ENCODE results near the gene NUP62. TPM values are rescaled to one million over a fixed set of nuclear protein-coding genes. Genes with fewer than 3 reads are reported as not detected.
A peak's percentile ranks its signal among the peaks of the same experiment; 100 is the strongest.

The NUP62 gene
- total and polyA plus RNA-seq, 4 donors: 16.2 to 45.9 (median 38.0) TPM

- Histone ChIP-seq H3K36me3 (ENCODE audit: control insufficient read depth in 4 of 4, insufficient read depth in 4 of 4, low read length in 4 of 4) (peaks cover 10 to 47% (median 38%) of the 10 kb centered on the region in 4 donors), H3K4me1 (ENCODE audit: control insufficient read depth in 5 of 5, insufficient read depth in 5 of 5, low read length in 5 of 5) (peaks cover 0 to 3% (median 0%) of the 10 kb centered on the region in 5 donors), H3K4me3 (no peak overlapping the region), H3K9me3 (ENCODE audit: control insufficient read depth in 4 of 4, insufficient read depth in 3 of 4, low read length in 3 of 4) (no peaks in the 10 kb centered on the region), H3K9ac (ENCODE audit: insufficient read depth in 1 of 2, low read length in 2 of 2) (no peak overlapping the region), H3K27me3 (ENCODE audit: control insufficient read depth in 3 of 3, insufficient read depth in 3 of 3, low read length in 2 of 3) (no peaks in the 10 kb centered on the region), H3K27ac (ENCODE audit: low read depth in 1 of 2, low read length in 1 of 2) (peak overlapping the region in 1 of 2 donors; percentile 2)
- TF ChIP-seq CTCF (IDR thresholded peaks at IDR 0.05; ENCODE audit: control extremely low read depth, extremely low read depth): no peak
- DNase-seq (peak in 1 of 3 donors; percentile 18), ATAC-seq (ENCODE audit: insufficient read depth, low FRiP score) (peak; percentile 31)
- WGBS, 2 donors: 56 to 57% methylated on average over 9 of the region's 9 CpGs
These were observed 17.7 kb downstream of the NUP62 start for GRCh38 chr19:49911381-49912145.

- Histone ChIP-seq H3K9ac (ENCODE audit: insufficient read depth in 1 of 2, low read length in 2 of 2) (no peak overlapping the region), H3K4me1 (ENCODE audit: control insufficient read depth in 5 of 5, insufficient read depth in 5 of 5, low read length in 5 of 5) (peaks cover 0 to 3% (median 0%) of the 10 kb centered on the region in 5 donors), H3K4me3 (no peak overlapping the region), H3K9me3 (ENCODE audit: control insufficient read depth in 4 of 4, insufficient read depth in 3 of 4, low read length in 3 of 4) (no peaks in the 10 kb centered on the region), H3K27ac (ENCODE audit: low read depth in 1 of 2, low read length in 1 of 2) (no peak overlapping the region), H3K27me3 (ENCODE audit: control insufficient read depth in 3 of 3, insufficient read depth in 3 of 3, low read length in 2 of 3) (no peaks in the 10 kb centered on the region), H3K36me3 (ENCODE audit: control insufficient read depth in 4 of 4, insufficient read depth in 4 of 4, low read length in 4 of 4) (peaks cover 7 to 44% (median 33%) of the 10 kb centered on the region in 4 donors)
- DNase-seq: no peak
- 97% methylated on average over 5 of the region's 5 CpGs for WGBS, 2 donors
- no peak for ATAC-seq (ENCODE audit: insufficient read depth, low FRiP score)
- TF ChIP-seq CTCF (IDR thresholded peaks at IDR 0.05; ENCODE audit: control extremely low read depth, extremely low read depth): no peak
These were observed 19.1 kb downstream of the NUP62 start for GRCh38 chr19:49910179-49910578.

GRCh38 chr19:49908480-49909420, 20.6 kb downstream of the NUP62 start:
- Histone ChIP-seq H3K4me1 (ENCODE audit: control insufficient read depth in 5 of 5, insufficient read depth in 5 of 5, low read length in 5 of 5) (peaks cover 0 to 3% (median 0%) of the 10 kb centered on the region in 5 donors), H3K4me3 (no peak overlapping the region), H3K27ac (ENCODE audit: low read depth in 1 of 2, low read length in 1 of 2) (no peak overlapping the region), H3K36me3 (ENCODE audit: control insufficient read depth in 4 of 4, insufficient read depth in 4 of 4, low read length in 4 of 4) (peaks cover 7 to 41% (median 26%) of the 10 kb centered on the region in 4 donors), H3K9ac (ENCODE audit: insufficient read depth in 1 of 2, low read length in 2 of 2) (no peak overlapping the region), H3K27me3 (ENCODE audit: control insufficient read depth in 3 of 3, insufficient read depth in 3 of 3, low read length in 2 of 3) (no peaks in the 10 kb centered on the region), H3K9me3 (ENCODE audit: control insufficient read depth in 4 of 4, insufficient read depth in 3 of 4, low read length in 3 of 4) (no peaks in the 10 kb centered on the region)
- DNase-seq: no peak
- no peak for ATAC-seq (ENCODE audit: insufficient read depth, low FRiP score)
- WGBS, 2 donors: 96 to 97% methylated on average over 37 of the region's 37 CpGs
- TF ChIP-seq CTCF (IDR thresholded peaks at IDR 0.05; ENCODE audit: control extremely low read depth, extremely low read depth): no peak

Measured in lung (tissue), 12 donors.